GM23338 (cell line): ENCODE measurements around the gene HMGXB3. TPM values are rescaled to one million over a fixed set of nuclear protein-coding genes. Genes with fewer than 3 reads are reported as not detected.

Experiments
- ATAC-seq: fragments of 200-7000 bp; cut with Tn5 transposase; 3 replicates; pipeline ENCODE4 v1.9.1; 2020
- DNase-seq: peaks from one replicate; pipeline ENCODE4 v3.0.0-alpha.2; 2015; ENCODE audit warnings: low spot score
- H2AFZ ChIP-seq: fragments of 200-600 bp; sonication (generic); 2 replicates; pipeline ENCODE4 v1.8.0; 2016; ENCODE audit warnings: antibody characterized with exemption, mild to moderate bottlenecking, moderate library complexity
- H3F3A ChIP-seq: fragments of 200-600 bp; sonication (generic); replicated peaks from 2 replicates; pipeline ENCODE4 v1.8.0; 2017; ENCODE audit warnings: antibody characterized with exemption, mixed run types, low read depth
- H3K27ac ChIP-seq: fragments of 200-600 bp; sonication (generic); 2 replicates; pipeline ENCODE4 v1.6.1; 2016; ENCODE audit warnings: low read depth
- H3K27me3 ChIP-seq: fragments of 200-600 bp; sonication (generic); 2 replicates; pipeline ENCODE4 v1.8.0; 2016; ENCODE audit warnings: mild to moderate bottlenecking, mixed run types, moderate library complexity; ENCODE audit not compliant: insufficient read depth
- H3K36me3 ChIP-seq: fragments of 200-600 bp; sonication (generic); 2 replicates; pipeline ENCODE4 v1.8.0; 2016; ENCODE audit warnings: mild to moderate bottlenecking; ENCODE audit not compliant: insufficient read depth
- H3K4me1 ChIP-seq: fragments of 200-600 bp; sonication (generic); 2 replicates; pipeline ENCODE4 v1.8.0; 2016; ENCODE audit warnings: mild to moderate bottlenecking, moderate library complexity; ENCODE audit not compliant: insufficient read depth
- H3K4me2 ChIP-seq: fragments of 200-600 bp; sonication (generic); 2 replicates; pipeline ENCODE4 v1.7.1; 2017; ENCODE audit warnings: mixed run types
- H3K4me3 ChIP-seq: fragments of 200-600 bp; sonication (generic); 2 replicates; pipeline ENCODE4 v1.6.1; 2016; ENCODE audit warnings: mixed run types
- H3K79me2 ChIP-seq: fragments of 200-600 bp; sonication (generic); replicated peaks from 2 replicates; pipeline ENCODE4 v1.8.0; 2017; ENCODE audit warnings: mild to moderate bottlenecking; ENCODE audit not compliant: insufficient read depth
- H3K9me2 ChIP-seq: fragments of 200-600 bp; sonication (generic); 2 replicates; pipeline ENCODE4 v1.8.0; 2017; ENCODE audit not compliant: insufficient read depth
- H4K20me1 ChIP-seq: fragments of 200-600 bp; sonication (generic); replicated peaks from 2 replicates; pipeline ENCODE4 v1.8.0; 2017; ENCODE audit warnings: mild to moderate bottlenecking; ENCODE audit not compliant: insufficient read depth
- H3K27ac Mint-ChIP-seq: 2 replicates; pipeline ENCODE4 v1.8.0; 2020; ENCODE audit warnings: inconsistent platforms, mild to moderate bottlenecking, moderate library complexity, mixed read lengths
- H3K27me3 Mint-ChIP-seq: 3 replicates; pipeline ENCODE4 v1.8.0; 2022; ENCODE audit warnings: low read depth, mild to moderate bottlenecking, moderate library complexity, mixed read lengths, inconsistent platforms; ENCODE audit not compliant: insufficient read depth, poor library complexity
- H3K36me3 Mint-ChIP-seq: 3 replicates; pipeline ENCODE4 v1.8.0; 2021; ENCODE audit warnings: low read depth, mild to moderate bottlenecking, inconsistent platforms, moderate library complexity, mixed read lengths
- H3K4me1 Mint-ChIP-seq: 3 replicates; pipeline ENCODE4 v1.8.0; 2020; ENCODE audit warnings: mild to moderate bottlenecking, inconsistent platforms, mixed read lengths
- H3K4me3 Mint-ChIP-seq: 3 replicates; pipeline ENCODE4 v1.8.0; 2021; ENCODE audit warnings: moderate library complexity, mild to moderate bottlenecking, inconsistent platforms, mixed read lengths
- H3K9me3 Mint-ChIP-seq: 3 replicates; pipeline ENCODE4 v1.8.0; 2020; ENCODE audit warnings: moderate library complexity, mild to moderate bottlenecking, inconsistent platforms, mixed read lengths
- CREB1 ChIP-seq: fragments of 250-450 bp; sonication (Bioruptor Pico); IDR thresholded peaks from 2 replicates; pipeline ENCODE4 v1.5.0; 2020; ENCODE audit warnings: low read depth, mild to moderate bottlenecking, moderate library complexity
- CTCF ChIP-seq, 2 experiments: fragments of 200-600 bp in 1 of 2; sonication (generic) in 1 of 2; conservative IDR thresholded peaks; 2 replicates each; pipeline versions ENCODE4 v1.5.1 to v1.6.1; 2016 to 2017; ENCODE audit warnings: antibody characterized with exemption in 2 of 2, low read depth in 2 of 2, mild to moderate bottlenecking in 2 of 2, moderate library complexity in 1 of 2
- EZH2 ChIP-seq: fragments of 200-600 bp; sonication (generic); IDR thresholded peaks from one replicate; pipeline ENCODE4 v1.8.0; 2017; ENCODE audit warnings: antibody characterized with exemption, mild to moderate bottlenecking, low read depth; ENCODE audit not compliant: unreplicated experiment
- EZH2phosphoT487 ChIP-seq: fragments of 200-600 bp; sonication (generic); IDR thresholded peaks from one replicate; pipeline ENCODE4 v1.8.1; 2018; ENCODE audit warnings: antibody characterized with exemption; ENCODE audit not compliant: unreplicated experiment
- JUNB ChIP-seq: IDR thresholded peaks from one replicate; pipeline ENCODE4 v1.6.1; 2016; ENCODE audit warnings: antibody characterized with exemption; ENCODE audit not compliant: unreplicated experiment
- POLR2AphosphoS5 ChIP-seq: IDR thresholded peaks from 2 replicates; pipeline ENCODE4 v1.6.1; 2016; ENCODE audit warnings: antibody characterized with exemption, low read depth
- STAT1 ChIP-seq: IDR thresholded peaks from one replicate; pipeline ENCODE4 v1.6.1; 2016; ENCODE audit warnings: antibody characterized with exemption; ENCODE audit not compliant: unreplicated experiment
- ZNF462 ChIP-seq: fragments of 250-450 bp; sonication (Bioruptor Pico); IDR thresholded peaks from 2 replicates; pipeline ENCODE4 v1.5.0; 2020; ENCODE audit warnings: mild to moderate bottlenecking, moderate library complexity
- polyA plus RNA-seq: library from polyadenylated mRNA; unstranded; fragments of >200 nt; fragmentation: Nextera tagmentation; extraction: Ambion mirVana; gene quantifications from 2 replicates; pipeline ENCODE4 v1.2.1, GENCODE V29; 2016
- total RNA-seq: library from RNA; depleted of rRNA; stranded (reverse); fragments of >200 nt; shearing (Covaris generic); gene quantifications from 2 replicates; pipeline ENCODE4 v1.2.3, GENCODE V29; 2014
- TF ChIP-seq, protein P1 (sequence below): IDR thresholded peaks from 2 replicates; pipeline ENCODE4 v1.6.1; 2016; ENCODE audit warnings: antibody characterized with exemption
- TF ChIP-seq, protein P2 (sequence below): IDR thresholded peaks from one replicate; pipeline ENCODE4 v1.6.1; 2018; ENCODE audit warnings: antibody characterized with exemption; ENCODE audit not compliant: unreplicated experiment

HMGXB3 gene
- total and polyA plus RNA-seq, 2 experiments from 2014 or later, result 9.4 to 37.9 TPM

DNA sequence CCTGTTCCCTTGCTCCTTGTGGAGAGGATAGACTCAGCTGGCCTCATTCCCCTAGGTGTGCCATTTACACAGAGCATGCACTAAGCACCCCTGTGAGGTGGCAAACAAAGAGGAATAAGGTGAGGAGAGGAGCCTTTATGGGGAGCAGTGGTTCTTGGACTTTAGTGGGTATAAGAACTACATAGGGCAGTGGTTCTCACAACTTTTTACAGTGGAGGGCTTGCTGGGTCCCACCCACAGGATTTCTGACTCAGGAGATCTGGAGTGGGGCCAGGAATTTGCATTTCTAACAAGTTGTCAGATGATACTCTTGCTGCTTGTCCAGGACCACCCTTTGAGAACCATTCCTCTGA, 43.8 kb downstream of the HMGXB3 start:
- H3K27ac Mint-ChIP-seq, result no peak overlapping the region
- H4K20me1 ChIP-seq, result peaks cover 11% of the 10 kb centered on the region
- no peaks in the 10 kb centered on the region for H3K27me3 ChIP-seq
- no peak for TF ChIP-seq EZH2phosphoT487
- TF ChIP-seq POLR2AphosphoS5, result no peak
- no peak for TF ChIP-seq ZNF462 (CRISPR knock-in tag)
- TF ChIP-seq CREB1 (CRISPR knock-in tag), result no peak
- TF ChIP-seq CTCF (conservative IDR thresholded peaks at IDR 0.05; ENCODE audit: low read depth in 2 of 2), result no peak
- TF ChIP-seq STAT1, result no peak
- TF ChIP-seq, protein P1, sequence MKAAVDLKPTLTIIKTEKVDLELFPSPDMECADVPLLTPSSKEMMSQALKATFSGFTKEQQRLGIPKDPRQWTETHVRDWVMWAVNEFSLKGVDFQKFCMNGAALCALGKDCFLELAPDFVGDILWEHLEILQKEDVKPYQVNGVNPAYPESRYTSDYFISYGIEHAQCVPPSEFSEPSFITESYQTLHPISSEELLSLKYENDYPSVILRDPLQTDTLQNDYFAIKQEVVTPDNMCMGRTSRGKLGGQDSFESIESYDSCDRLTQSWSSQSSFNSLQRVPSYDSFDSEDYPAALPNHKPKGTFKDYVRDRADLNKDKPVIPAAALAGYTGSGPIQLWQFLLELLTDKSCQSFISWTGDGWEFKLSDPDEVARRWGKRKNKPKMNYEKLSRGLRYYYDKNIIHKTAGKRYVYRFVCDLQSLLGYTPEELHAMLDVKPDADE, result no peak
- TF ChIP-seq, protein P2, sequence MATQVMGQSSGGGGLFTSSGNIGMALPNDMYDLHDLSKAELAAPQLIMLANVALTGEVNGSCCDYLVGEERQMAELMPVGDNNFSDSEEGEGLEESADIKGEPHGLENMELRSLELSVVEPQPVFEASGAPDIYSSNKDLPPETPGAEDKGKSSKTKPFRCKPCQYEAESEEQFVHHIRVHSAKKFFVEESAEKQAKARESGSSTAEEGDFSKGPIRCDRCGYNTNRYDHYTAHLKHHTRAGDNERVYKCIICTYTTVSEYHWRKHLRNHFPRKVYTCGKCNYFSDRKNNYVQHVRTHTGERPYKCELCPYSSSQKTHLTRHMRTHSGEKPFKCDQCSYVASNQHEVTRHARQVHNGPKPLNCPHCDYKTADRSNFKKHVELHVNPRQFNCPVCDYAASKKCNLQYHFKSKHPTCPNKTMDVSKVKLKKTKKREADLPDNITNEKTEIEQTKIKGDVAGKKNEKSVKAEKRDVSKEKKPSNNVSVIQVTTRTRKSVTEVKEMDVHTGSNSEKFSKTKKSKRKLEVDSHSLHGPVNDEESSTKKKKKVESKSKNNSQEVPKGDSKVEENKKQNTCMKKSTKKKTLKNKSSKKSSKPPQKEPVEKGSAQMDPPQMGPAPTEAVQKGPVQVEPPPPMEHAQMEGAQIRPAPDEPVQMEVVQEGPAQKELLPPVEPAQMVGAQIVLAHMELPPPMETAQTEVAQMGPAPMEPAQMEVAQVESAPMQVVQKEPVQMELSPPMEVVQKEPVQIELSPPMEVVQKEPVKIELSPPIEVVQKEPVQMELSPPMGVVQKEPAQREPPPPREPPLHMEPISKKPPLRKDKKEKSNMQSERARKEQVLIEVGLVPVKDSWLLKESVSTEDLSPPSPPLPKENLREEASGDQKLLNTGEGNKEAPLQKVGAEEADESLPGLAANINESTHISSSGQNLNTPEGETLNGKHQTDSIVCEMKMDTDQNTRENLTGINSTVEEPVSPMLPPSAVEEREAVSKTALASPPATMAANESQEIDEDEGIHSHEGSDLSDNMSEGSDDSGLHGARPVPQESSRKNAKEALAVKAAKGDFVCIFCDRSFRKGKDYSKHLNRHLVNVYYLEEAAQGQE, result no peak
- TF ChIP-seq JUNB, result no peak
- no peak for TF ChIP-seq EZH2
- peaks cover 39% of the 10 kb centered on the region for H3K36me3 ChIP-seq
- H3K9me3 Mint-ChIP-seq, result no peaks in the 10 kb centered on the region
- H3K79me2 ChIP-seq, result no peaks in the 10 kb centered on the region
- no peak overlapping the region for H3K4me3 Mint-ChIP-seq
- H3K36me3 Mint-ChIP-seq, result peaks cover 77% of the 10 kb centered on the region
- no peaks in the 10 kb centered on the region for H3K9me2 ChIP-seq
- H3K4me1 Mint-ChIP-seq, result peaks cover 4% of the 10 kb centered on the region
- no peak overlapping the region for H3K27ac ChIP-seq
- no peak overlapping the region for H3K4me3 ChIP-seq
- H3F3A ChIP-seq, result no peaks in the 10 kb centered on the region
- H3K27me3 Mint-ChIP-seq, result peaks cover 2% of the 10 kb centered on the region
- no peak overlapping the region for H3K4me2 ChIP-seq
- DNase-seq, result no peak
- no peaks in the 10 kb centered on the region for H3K4me1 ChIP-seq
- H2AFZ ChIP-seq, result no peak overlapping the region
- no peak for ATAC-seq
